H1 (cell line): ENCODE data around the gene CCNJ. TPM values are rescaled to one million over a fixed set of nuclear protein-coding genes. Genes with fewer than 3 reads are reported as not detected.

Experiments used
- CTCF ChIA-PET: fragments of 300-600 bp; sonication (Branson Sonifier 250); formaldehyde crosslinking; loops from one replicate; lab custom pipeline; 2021; ENCODE audit not compliant: partially characterized antibody; lab: Charles Lee
- POLR2A ChIA-PET: fragments of 300-600 bp; sonication (Branson Sonifier 250); formaldehyde crosslinking; loops from one replicate; lab custom pipeline; 2021; ENCODE audit warnings: inconsistent platforms; ENCODE audit not compliant: partially characterized antibody; lab: Charles Lee
- DNase-seq, 2 experiments: peaks; one replicate each; pipeline versions ENCODE4 v3.0.0 to v3.0.0-alpha.2; 2010 to 2022; ENCODE audit warnings: low spot score in 2 of 2, low read depth in 1 of 2, mixed read lengths in 1 of 2
- FAIRE-seq: peaks from 2 replicates; lab custom pipeline; 2011; peaks lifted over from hg19 to GRCh38; lab: Jason Lieb, UNC
- H2AFZ ChIP-seq: 2 replicates; pipeline ENCODE4 v1.8.1; 2012; ENCODE audit warnings: low read length, inconsistent platforms
- H2AK5ac ChIP-seq: 2 replicates; pipeline ENCODE4 v1.6.1; 2013; ENCODE audit warnings: low read depth, low read length
- H2BK120ac ChIP-seq: replicated peaks from 2 replicates; pipeline ENCODE3; 2013; ENCODE audit warnings: low read depth, low read length, inconsistent platforms
- H2BK12ac ChIP-seq: 2 replicates; pipeline ENCODE4 v1.6.1; 2013; ENCODE audit warnings: low read depth, low read length
- H2BK15ac ChIP-seq: 2 replicates; pipeline ENCODE4 v1.6.1; 2013; ENCODE audit warnings: low read length
- H2BK20ac ChIP-seq: 2 replicates; pipeline ENCODE4 v1.6.1; 2013; ENCODE audit warnings: low read length
- H2BK5ac ChIP-seq: 2 replicates; pipeline ENCODE4 v1.6.1; 2013; ENCODE audit warnings: low read depth, low read length
- H3K14ac ChIP-seq: 2 replicates; pipeline ENCODE4 v1.6.1; 2013; ENCODE audit warnings: inconsistent platforms; ENCODE audit not compliant: insufficient read length
- H3K18ac ChIP-seq: 2 replicates; pipeline ENCODE4 v1.6.1; 2013; ENCODE audit warnings: low read length; ENCODE audit errors: extremely low read depth
- H3K23ac ChIP-seq: 2 replicates; pipeline ENCODE4 v1.6.1; 2013; ENCODE audit warnings: inconsistent platforms; ENCODE audit not compliant: insufficient read length
- H3K23me2 ChIP-seq: 2 replicates; pipeline ENCODE4 v1.6.1; 2013; ENCODE audit warnings: low read depth, low read length
- H3K27ac ChIP-seq: 2 replicates; pipeline ENCODE4 v1.6.1; 2011; ENCODE audit warnings: low read depth, low read length, inconsistent platforms
- H3K27me3 ChIP-seq, 4 experiments: replicated peaks in 1 of 4; 1 replicate in 1 of 4; 2 replicates in 3 of 4; pipeline versions ENCODE4 v1.6.1 to v1.8.1; 2011 to 2013; ENCODE audit warnings: low read length in 3 of 4, mild to moderate bottlenecking in 3 of 4, inconsistent platforms in 2 of 4, mixed read lengths in 2 of 4, moderate library complexity in 1 of 4; ENCODE audit not compliant: control insufficient read depth in 3 of 4, insufficient read depth in 3 of 4; ENCODE audit errors: extremely low read depth in 1 of 4
- H3K36me3 ChIP-seq, 4 experiments: 2 replicates each; pipeline versions ENCODE4 v1.6.1 to v1.8.1; 2011 to 2013; ENCODE audit warnings: mild to moderate bottlenecking in 4 of 4, low read length in 3 of 4, moderate library complexity in 2 of 4, control low read depth in 1 of 4, inconsistent platforms in 1 of 4; ENCODE audit not compliant: insufficient read depth in 4 of 4, control insufficient read depth in 2 of 4
- H3K4ac ChIP-seq: replicated peaks from 2 replicates; pipeline ENCODE3; 2013; ENCODE audit warnings: low read length, low read depth, mixed read lengths, inconsistent platforms; ENCODE audit not compliant: insufficient read length
- H3K4me1 ChIP-seq, 4 experiments: replicated peaks in 1 of 4; 1 replicate in 1 of 4; 2 replicates in 3 of 4; pipeline versions ENCODE4 v1.6.1 to v1.8.1; 2011 to 2013; ENCODE audit warnings: low read length in 3 of 4, inconsistent platforms in 2 of 4, mixed read lengths in 1 of 4; ENCODE audit not compliant: insufficient read depth in 4 of 4, control insufficient read depth in 3 of 4
- H3K4me2 ChIP-seq, 2 experiments: 2 replicates each; pipeline versions ENCODE4 v1.6.1 to v1.8.1; 2011 to 2013; ENCODE audit warnings: low read depth in 2 of 2, low read length in 2 of 2, control low read depth in 1 of 2, inconsistent platforms in 1 of 2, mild to moderate bottlenecking in 1 of 2; ENCODE audit not compliant: insufficient read depth in 1 of 2
- H3K4me3 ChIP-seq, 4 experiments: fragments of 200-600, 300-600 bp in 1 of 4; sonication (generic), shearing (Covaris generic), sonication (Bioruptor Twin) in 1 of 4; 2 replicates each; pipeline versions ENCODE4 v1.5.1 to v1.8.1; 2011 to 2016; ENCODE audit warnings: low read length in 4 of 4, low read depth in 3 of 4, control low read depth in 2 of 4, inconsistent platforms in 2 of 4, mild to moderate bottlenecking in 2 of 4, mixed read lengths in 1 of 4, moderate library complexity in 1 of 4; ENCODE audit not compliant: insufficient read depth in 2 of 4; ENCODE audit errors: extremely low read depth in 1 of 4
- H3K56ac ChIP-seq: replicated peaks from 2 replicates; pipeline ENCODE3; 2013; ENCODE audit warnings: low read depth, mild to moderate bottlenecking, mixed read lengths, low read length, inconsistent platforms; ENCODE audit not compliant: insufficient read length
- H3K79me1 ChIP-seq: 2 replicates; pipeline ENCODE4 v1.6.1; 2013; ENCODE audit warnings: low read depth, low read length, control low read depth
- H3K79me2 ChIP-seq, 2 experiments: 2 replicates each; pipeline versions ENCODE4 v1.6.1 to v1.8.1; 2012 to 2013; ENCODE audit warnings: low read length in 2 of 2, mild to moderate bottlenecking in 2 of 2, inconsistent platforms in 1 of 2; ENCODE audit not compliant: insufficient read depth in 2 of 2, control insufficient read depth in 1 of 2
- H3K9ac ChIP-seq, 4 experiments: replicated peaks in 1 of 4; 1 replicate in 1 of 4; 2 replicates in 3 of 4; pipeline versions ENCODE4 v1.6.1 to v1.8.1; 2011 to 2013; ENCODE audit warnings: low read depth in 3 of 4, low read length in 3 of 4, control low read depth in 2 of 4, mild to moderate bottlenecking in 2 of 4, moderate library complexity in 2 of 4, inconsistent platforms in 1 of 4; ENCODE audit errors: extremely low read depth in 1 of 4
- H3K9me3 ChIP-seq, 2 experiments: 2 replicates each; pipeline versions ENCODE4 v1.6.1 to v1.8.1; 2012 to 2013; ENCODE audit warnings: mild to moderate bottlenecking in 2 of 2, moderate library complexity in 2 of 2, control low read depth in 1 of 2, inconsistent platforms in 1 of 2, low read depth in 1 of 2, low read length in 1 of 2, mixed read lengths in 1 of 2; ENCODE audit not compliant: insufficient read depth in 2 of 2
- H4K20me1 ChIP-seq, 2 experiments: replicated peaks in 1 of 2; 2 replicates each; pipeline versions ENCODE3 to v1.8.1; 2011 to 2013; ENCODE audit warnings: inconsistent platforms in 2 of 2, low read length in 2 of 2, mild to moderate bottlenecking in 1 of 2; ENCODE audit not compliant: insufficient read depth in 2 of 2, control insufficient read depth in 1 of 2
- H4K5ac ChIP-seq: 2 replicates; pipeline ENCODE4 v1.6.1; 2013; ENCODE audit warnings: low read length, low read depth, mixed read lengths, inconsistent platforms; ENCODE audit not compliant: insufficient read length
- H4K8ac ChIP-seq: 2 replicates; pipeline ENCODE4 v1.8.0; 2013; ENCODE audit warnings: mild to moderate bottlenecking, moderate library complexity, low read length, inconsistent platforms; ENCODE audit not compliant: insufficient read depth; ENCODE audit errors: extremely low read depth
- H4K91ac ChIP-seq: replicated peaks from 2 replicates; pipeline ENCODE3; 2013; ENCODE audit warnings: low read length, mixed read lengths, inconsistent platforms; ENCODE audit not compliant: insufficient read length
- BCL11A ChIP-seq, 2 experiments: IDR thresholded peaks; one replicate each; pipeline ENCODE4 v1.6.1; 2011; ENCODE audit warnings: low read depth in 2 of 2, low read length in 2 of 2, mild to moderate bottlenecking in 2 of 2
- BRCA1 ChIP-seq: IDR thresholded peaks from 2 replicates; pipeline ENCODE4 v1.6.1; 2012; ENCODE audit warnings: low read depth, low read length, improper control_type of control experiment
- CBX8 ChIP-seq: fragments of 300-800, 300-1000 bp; sonication (generic); IDR thresholded peaks from 2 replicates; pipeline ENCODE4 v1.7.1; 2016; ENCODE audit warnings: low read depth, low read length, borderline replicate concordance
- RXRA ChIP-seq: IDR thresholded peaks from 2 replicates; pipeline ENCODE4 v1.6.1; 2011; ENCODE audit warnings: low read depth, mild to moderate bottlenecking, low read length, moderate library complexity; ENCODE audit not compliant: insufficient read depth
- SAP30 ChIP-seq: fragments of 300-600 bp; sonication (generic); IDR thresholded peaks from 2 replicates; pipeline ENCODE4 v1.7.1; 2012; ENCODE audit warnings: low read length, moderate library complexity, mild to moderate bottlenecking, inconsistent platforms; ENCODE audit not compliant: insufficient read depth, insufficient replicate concordance
- SP2 ChIP-seq: IDR thresholded peaks from 2 replicates; pipeline ENCODE4 v1.6.1; 2012; ENCODE audit warnings: mild to moderate bottlenecking, low read length, inconsistent platforms
- SP4 ChIP-seq: IDR thresholded peaks from 2 replicates; pipeline ENCODE4 v1.6.1; 2012; ENCODE audit warnings: low read length, inconsistent platforms
- SRF ChIP-seq: IDR thresholded peaks from 2 replicates; pipeline ENCODE4 v1.6.1; 2011; ENCODE audit warnings: mild to moderate bottlenecking, low read depth, low read length, moderate library complexity
- USF2 ChIP-seq: IDR thresholded peaks from 2 replicates; pipeline ENCODE4 v1.6.1; 2011; ENCODE audit warnings: low read length, improper control_type of control experiment
- WGBS, 2 experiments: shearing (Covaris generic) in 1 of 2; methylation state at CpG; one replicate each; pipeline versions ENCODE4 v1.1.6 to v1.1.7; 2013 to 2015; ENCODE audit warnings: low lambda C conversion rate in 2 of 2, mixed read lengths in 2 of 2, inconsistent platforms in 1 of 2, low coverage in 1 of 2, missing lambda C conversion rate in 1 of 2; ENCODE audit not compliant: insufficient replicate concordance in 2 of 2, insufficient coverage in 1 of 2, insufficient read length in 1 of 2; ENCODE audit errors: extremely low coverage in 1 of 2, missing lambda C conversion rate in 1 of 2; 5-methylcytosine and 5-hydroxymethylcytosine counted together
- polyA plus RNA-seq, 7 experiments: library from polyadenylated mRNA; depleted of rRNA in 3 of 7; stranded (reverse) in 5 of 7; unstranded in 2 of 7; fragments of >200 nt in 5 of 7; fragments of 200-250 nt in 2 of 7; gene quantifications; 1 replicate in 5 of 7; 2 replicates in 1 of 7; 4 replicates in 1 of 7; pipeline versions ENCODE4 v1.2.1 to v1.2.3, GENCODE V29; 2011 to 2013; ENCODE audit warnings: missing spikeins in 2 of 7, mixed read lengths in 2 of 7
- total RNA-seq: library from RNA; stranded (reverse); fragmentation: NEBNext Ultra II Directional; extraction: Animal tissue kit (Norgen Biotek cat#: 25700); gene quantifications from 2 replicates; pipeline ENCODE4 v1.2.1, GENCODE V29; 2021

Gene CCNJ
- total and polyA plus RNA-seq, 2 of the 8 experiments (the other 6 are each of a cell fraction or from before 2014, with no cell fraction given) = 31.4 to 34.7 TPM

- no peak overlapping the region for H2BK20ac ChIP-seq
- H3K27me3 ChIP-seq = peaks cover 0 to 9% (median 4%) of the 10 kb centered on the region in 4 experiments; a peak in 5 of 7 replicates
- H3K14ac ChIP-seq = no peak overlapping the region
- ChIA-PET POLR2A (interaction anchor here (0.8 to 2.9 kb wide), 2 partner anchors 91 to 329 kb away, joined by 3 to 11 read pairs; partner anchors contain the start of gene ZNF518A), CTCF (interaction anchor here (0.8 to 1.8 kb wide), 6 partner anchors 13 to 197 kb away, joined by 3 to 10 read pairs (median 3); no protein-coding TSS in a partner anchor)
- H2BK12ac ChIP-seq = no peak overlapping the region
- 82% methylated on average over 4 of the region's 4 CpGs; no CpG with 5 or more reads in 1 of the 2 experiments for WGBS, 2 experiments
- H3K4ac ChIP-seq = no peak overlapping the region
- no peaks in the 10 kb centered on the region for H4K20me1 ChIP-seq
- 0 out of 4 replicates have a peak, but pooled peaks cover 0 to 3% of the 10 kb centered on the region in 2 experiments for H3K9me3 ChIP-seq
- no peak for DNase-seq
- no peak overlapping the region for H2BK5ac ChIP-seq
- no peak overlapping the region for H3K18ac ChIP-seq
- no peaks in the 10 kb centered on the region for H3K4me1 ChIP-seq
- no peak for FAIRE-seq
- H2BK120ac ChIP-seq = no peak overlapping the region
- no peak overlapping the region for H2BK15ac ChIP-seq
- H4K8ac ChIP-seq = no peak overlapping the region
- H3K79me1 ChIP-seq = no peaks in the 10 kb centered on the region
- no peak overlapping the region for H4K5ac ChIP-seq
- H4K91ac ChIP-seq = no peak overlapping the region
- H3K4me3 ChIP-seq = no peak overlapping the region
- H3K27ac ChIP-seq = no peak overlapping the region
- no peak overlapping the region for H3K4me2 ChIP-seq
- no peak overlapping the region for H2AK5ac ChIP-seq
- no peaks in the 10 kb centered on the region for H3K36me3 ChIP-seq
- peaks cover 3% of the 10 kb centered on the region; the same call in 1 of the 2 replicates for H3K23me2 ChIP-seq
- no peak overlapping the region for H2AFZ ChIP-seq
- H3K9ac ChIP-seq = no peak overlapping the region
- H3K23ac ChIP-seq = no peak overlapping the region
- no peak overlapping the region for H3K56ac ChIP-seq
- H3K79me2 ChIP-seq = no peaks in the 10 kb centered on the region; a peak in 1 of 4 replicates
- no peak for TF ChIP-seq SRF
- no peak for TF ChIP-seq SP2
- TF ChIP-seq BCL11A (IDR thresholded peaks at IDR 0.05; ENCODE audit: low read depth in 2 of 2, low read length in 2 of 2) = no peak
- TF ChIP-seq BRCA1 = no peak
- no peak for TF ChIP-seq CBX8
- no peak for TF ChIP-seq USF2
- TF ChIP-seq SP4 = no peak
- TF ChIP-seq RXRA = no peak
- no peak for TF ChIP-seq SAP30
These were observed 4.7 kb upstream of the CCNJ start for GRCh38 chr10:96038476-96039387.
